NOMO-1 treated with dmso at 0.1 percent for 144 hours (cell line): ENCODE data around the gene CNTN3.

Experiments
- DNase-seq: peaks from one replicate; lab custom pipeline; 2025; ENCODE audit not compliant: unreplicated experiment; lab: John Stamatoyannopoulos, UW

CNTN3 gene

DNA sequence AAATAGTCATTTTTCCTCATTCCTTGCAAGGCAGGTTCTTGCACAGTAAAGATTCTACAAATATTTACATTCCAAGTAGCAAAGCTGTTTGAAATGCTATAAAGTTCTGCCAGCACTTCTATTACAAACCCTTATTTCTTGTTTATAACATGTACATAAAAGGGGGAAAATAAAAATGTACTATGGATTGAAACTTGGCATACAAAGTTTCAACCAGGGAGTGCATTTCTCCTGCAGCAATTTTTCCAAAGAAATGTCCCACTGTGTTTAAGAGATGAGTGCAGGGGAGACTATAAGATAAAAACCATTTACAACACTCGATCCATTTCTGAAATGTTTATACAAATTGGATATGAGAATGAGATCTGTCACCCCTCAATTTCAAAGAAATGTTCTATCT is 3.3 kb downstream of the CNTN3 start:
- DNase-seq = no peak

DNA sequence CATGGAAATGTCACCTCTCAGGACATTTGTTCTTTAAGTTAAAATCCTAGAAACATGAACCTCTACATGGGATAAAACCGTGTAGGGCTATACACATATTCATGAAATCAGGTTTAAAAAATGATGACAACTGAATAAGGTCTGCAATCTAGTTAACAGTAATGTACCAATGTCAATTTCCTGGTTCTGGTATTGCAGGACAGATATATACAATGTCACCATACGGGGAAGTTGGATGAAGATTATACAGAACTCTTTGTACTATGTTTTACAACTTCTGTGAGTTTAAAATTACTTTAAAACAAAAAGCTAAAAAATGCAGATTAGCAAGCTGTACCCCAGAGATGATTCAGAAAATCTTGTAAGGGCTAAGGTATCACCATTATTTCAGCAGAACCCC is 6.7 kb downstream of the CNTN3 start:
- no peak for DNase-seq

DNA sequence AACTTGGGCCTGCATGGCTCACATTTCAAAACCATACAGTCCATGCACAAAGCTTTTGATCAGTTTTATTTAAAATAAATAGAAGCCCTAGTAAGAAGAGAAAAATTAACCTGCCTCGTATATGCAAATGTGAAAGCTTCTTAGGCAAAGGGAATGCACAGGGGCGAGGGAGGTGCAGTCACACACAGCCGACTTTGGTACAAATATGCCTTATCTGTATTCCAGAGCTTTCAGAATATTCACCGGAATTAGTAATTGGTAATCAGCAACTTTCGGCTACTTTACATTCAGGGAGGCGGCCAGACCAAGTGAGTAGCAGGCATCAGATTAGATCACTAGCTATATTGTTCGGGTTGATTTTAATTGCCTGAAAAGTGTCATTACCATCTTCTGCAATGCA is 7.5 kb downstream of the CNTN3 start:
- DNase-seq = no peak

DNA sequence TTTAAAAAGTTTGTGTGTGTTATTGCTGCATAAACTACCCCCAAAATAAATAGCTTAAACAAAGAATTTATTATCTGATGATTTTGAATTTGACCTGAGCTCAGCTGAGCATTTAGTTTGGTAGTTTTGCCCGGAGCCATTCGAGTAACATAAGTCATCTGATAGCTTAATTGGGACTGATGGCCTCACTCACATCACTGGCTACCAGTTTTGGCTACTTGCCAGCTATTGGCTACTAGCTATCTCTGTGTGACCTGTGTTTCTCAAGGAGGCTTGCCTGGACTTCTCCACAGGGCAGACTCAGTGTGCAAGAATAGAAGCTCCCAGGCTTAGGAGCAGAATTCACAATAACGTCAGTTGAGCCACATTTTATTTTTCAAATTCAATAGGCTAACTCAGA is 9.0 kb downstream of the CNTN3 start:
- DNase-seq = no peak

DNA sequence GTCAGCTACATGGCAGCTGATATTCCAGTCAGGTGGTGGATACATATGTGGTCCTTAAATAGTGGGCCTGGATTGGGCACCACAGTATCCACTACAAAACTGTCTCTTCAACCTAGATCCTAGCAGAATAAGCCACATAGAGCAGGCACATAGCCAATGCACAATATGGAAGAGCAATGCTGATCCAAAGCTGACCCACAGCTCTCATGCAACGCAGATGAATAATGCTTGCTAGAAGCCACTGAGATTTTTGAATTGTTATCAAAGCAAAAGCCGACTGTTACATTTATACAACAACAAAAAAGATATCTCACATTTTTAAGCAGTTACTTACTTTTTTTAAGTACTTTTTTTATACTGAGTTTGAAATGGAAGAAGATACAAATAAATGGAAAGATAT is 11.2 kb downstream of the CNTN3 start:
- DNase-seq = no peak

DNA sequence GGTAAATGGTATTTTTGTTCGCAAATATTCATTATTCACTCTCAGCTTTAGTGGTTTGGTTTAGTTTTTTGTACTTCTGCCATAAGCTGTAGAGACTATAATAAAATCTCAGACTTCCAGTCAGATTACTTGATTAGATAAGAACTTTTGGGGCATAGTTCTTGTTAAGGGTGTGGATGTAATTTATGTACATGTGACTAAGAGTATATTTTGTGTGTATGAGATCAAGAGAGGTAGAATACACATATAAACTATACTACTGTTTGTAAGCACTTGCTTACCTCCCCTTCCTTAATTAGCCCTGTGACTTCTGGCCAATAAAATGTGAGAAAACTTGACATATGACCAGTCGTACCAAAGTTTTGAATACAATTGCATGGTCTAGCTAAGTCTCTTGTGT is 12.0 kb downstream of the CNTN3 start:
- no peak for DNase-seq

DNA sequence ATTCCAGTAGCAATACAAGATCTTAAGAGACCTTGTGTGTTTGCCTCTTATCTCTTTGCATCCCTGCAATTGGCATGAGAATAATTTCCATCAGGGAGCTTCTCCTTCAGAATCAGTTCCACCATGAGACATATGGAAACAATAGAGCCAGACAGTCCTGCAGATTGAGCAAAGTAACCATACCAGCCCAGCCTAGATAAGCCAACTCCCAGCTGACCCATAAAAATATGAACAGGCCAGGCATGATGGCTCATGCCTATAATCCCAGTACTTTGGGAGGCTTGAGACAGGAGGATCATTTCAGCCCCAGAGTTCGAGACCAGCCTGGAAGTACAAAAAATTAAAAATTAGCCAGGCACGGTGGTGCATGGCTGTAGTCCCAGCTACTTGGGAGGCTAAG is 12.7 kb downstream of the CNTN3 start:
- no peak for DNase-seq

DNA sequence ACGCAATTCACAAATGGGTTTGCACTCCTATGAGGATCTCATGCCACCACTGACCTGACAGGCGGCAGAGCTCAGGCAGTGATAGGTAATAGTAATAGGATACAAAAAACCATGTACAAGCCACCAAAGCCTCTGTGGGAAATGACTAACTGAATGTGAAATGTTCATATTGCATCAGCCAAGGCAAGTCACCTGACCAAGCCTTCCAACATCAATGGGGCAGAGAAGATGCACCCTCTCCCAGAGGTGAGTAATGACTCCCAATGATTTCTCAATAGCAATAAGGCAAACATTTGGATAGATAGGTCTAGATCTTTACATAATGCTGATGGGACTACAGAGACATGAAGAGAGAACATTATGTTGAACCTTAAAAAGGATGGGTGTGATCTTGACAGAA is 14.9 kb downstream of the CNTN3 start:
- no peak for DNase-seq

DNA sequence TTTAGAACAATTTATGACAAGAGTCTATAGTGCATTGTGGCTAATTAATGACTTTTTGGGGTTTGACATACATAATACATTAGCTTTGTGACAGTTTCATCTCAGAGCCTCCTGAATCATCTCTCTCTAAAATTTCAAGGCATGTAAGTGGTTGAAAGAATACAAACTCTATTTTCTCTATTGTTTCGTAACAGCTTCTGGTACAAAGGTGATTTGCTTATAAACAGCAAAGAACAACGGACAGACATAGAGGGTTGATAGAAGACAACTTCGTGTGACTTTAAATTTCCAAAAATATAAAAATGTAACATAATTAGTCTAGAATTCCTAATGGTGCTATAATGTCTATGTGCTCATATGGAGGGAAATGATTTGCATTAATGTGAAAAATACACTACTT is 21.3 kb downstream of the CNTN3 start:
- DNase-seq = no peak

DNA sequence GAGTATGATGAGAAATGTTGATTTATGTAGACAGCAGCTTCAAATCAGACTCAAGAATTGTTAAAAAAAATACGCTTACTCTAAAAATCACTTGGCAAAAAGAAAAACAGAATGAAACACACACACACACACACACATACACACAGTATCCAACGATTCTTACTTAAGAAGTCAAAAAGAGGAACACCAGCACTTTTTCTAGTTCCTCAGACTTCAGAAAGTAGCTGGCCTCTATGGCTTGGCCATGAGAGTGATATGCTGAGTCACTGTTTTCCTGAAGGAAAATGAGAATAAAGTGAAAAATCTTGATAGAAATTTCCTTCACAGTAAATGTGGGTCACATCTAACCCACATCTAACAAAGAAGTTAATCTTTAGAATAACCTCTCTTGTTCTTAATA is 22.1 kb downstream of the CNTN3 start:
- DNase-seq = no peak

DNA sequence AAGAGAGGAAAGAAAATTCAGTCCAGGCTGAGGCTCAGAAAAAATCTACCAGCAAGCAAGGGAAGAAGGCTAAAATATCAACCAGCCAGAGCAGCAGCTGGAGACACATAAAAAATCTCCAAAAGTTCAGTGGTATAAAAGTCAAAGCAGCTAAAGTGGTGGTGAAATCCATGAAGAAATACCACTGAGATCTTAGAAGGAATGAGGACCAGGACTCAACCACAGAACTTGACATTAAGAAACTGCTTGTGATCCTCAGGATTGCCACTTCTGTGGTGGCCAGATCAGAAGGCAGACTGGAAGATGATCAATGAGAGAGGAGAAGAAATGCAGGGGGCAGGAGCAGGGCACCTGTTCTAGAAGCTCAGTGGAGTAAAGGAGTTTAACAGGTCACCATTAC is 22.5 kb downstream of the CNTN3 start:
- no peak for DNase-seq

DNA sequence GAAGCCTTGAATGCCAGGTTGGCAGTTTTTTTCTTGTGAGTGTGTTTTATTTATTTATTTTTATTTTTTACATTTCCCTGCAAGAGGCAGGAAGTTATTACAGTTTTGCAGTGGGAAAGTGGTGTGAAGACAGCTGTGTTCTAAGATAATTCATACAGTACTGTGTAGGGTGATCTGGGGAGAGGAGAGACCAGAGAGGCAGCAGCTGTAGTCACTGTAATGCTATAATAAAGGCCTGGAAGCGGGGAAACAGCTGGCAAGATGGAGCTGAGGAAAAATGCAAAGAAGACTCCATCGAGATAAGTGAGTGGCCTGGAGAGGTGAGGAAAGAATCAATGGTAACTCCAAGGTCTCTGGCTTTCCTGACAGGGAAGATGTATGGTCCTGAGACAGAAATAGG is 23.1 kb downstream of the CNTN3 start:
- DNase-seq = no peak

DNA sequence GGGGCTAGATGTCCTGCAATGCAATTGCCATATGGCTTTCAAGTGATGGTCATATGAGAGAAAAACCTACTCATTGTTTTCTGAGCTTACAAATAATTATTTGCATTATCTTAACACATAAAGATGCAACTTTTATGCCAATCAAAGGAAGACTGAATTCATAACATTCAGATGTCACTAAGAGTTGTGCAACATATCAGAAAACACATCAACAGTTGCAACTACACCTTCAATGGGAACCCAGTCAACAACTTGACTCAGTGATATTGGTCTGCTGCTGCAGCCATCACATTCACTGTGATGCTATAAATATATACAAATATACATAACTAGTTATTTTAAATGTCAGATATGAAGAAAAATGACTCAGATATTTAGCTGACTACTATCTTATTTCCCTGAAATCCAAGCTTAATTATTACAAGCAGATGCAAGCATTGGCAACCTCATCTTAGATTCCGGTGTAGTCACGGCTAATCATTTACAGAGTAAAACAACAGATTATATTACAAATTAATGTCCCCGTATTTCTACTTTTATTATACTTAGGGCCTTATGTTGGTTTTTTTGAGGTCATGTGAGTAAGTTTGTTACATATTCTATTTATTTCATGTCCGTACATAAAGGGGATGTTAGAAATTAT is 23.7 kb downstream of the CNTN3 start:
- DNase-seq = no peak

DNA sequence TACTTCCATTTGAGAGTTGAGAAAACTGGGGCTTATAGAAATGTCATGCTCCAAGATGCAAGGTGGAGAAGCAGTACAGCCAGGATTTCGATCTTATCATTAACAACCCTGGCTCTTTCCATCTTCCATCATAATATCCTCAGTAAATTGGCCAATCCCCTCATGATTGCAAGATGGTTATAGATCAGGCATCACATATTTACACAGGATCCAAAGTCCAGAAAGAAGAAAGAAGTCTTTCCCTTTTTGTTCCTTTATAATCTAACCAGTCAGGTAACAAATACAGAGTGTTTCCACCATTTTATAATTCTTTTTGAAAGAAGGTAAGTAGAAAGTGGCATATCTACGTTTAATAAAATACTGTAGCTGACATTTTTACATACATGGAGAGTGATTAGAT is 29.7 kb downstream of the CNTN3 start:
- DNase-seq = no peak

DNA sequence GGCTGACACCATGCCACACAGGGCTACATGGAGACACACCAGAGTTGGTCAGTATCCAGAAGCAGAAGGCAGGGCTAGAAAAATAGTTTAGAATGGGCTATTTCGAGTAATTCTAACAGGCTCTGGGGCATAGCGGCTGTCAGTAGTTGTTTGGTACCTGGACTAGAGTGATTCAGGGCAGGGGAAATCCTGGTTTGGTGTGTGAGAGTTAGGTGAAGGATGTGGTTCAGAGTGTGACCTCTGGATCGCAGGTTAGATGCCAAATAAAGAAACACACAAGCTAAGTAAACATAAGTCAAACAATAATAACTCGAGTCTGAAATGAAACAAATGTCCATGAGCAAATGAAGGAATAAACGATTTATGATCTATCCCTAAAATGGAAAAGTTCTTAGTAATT is 31.5 kb downstream of the CNTN3 start:
- DNase-seq = no peak

DNA sequence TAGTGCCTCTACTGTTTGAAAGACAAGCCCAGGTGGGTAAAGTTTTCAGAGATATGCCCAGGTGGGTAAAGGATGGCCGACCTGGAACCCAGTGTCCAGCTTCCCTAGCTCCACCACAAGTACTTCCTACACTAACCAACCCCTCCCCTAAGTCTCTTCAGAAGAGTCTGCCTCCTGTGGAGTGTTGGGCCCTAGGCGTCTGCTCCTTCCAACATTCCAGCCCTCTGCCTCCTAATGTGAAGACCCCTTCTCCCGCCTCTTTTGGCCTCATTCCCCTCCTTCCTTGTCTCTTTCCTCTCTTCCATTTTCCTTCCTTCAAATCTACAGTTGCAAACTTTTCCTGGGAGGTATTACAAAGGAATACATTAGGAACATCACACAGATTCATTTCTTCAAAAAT is 38.6 kb downstream of the CNTN3 start:
- DNase-seq = no peak

DNA sequence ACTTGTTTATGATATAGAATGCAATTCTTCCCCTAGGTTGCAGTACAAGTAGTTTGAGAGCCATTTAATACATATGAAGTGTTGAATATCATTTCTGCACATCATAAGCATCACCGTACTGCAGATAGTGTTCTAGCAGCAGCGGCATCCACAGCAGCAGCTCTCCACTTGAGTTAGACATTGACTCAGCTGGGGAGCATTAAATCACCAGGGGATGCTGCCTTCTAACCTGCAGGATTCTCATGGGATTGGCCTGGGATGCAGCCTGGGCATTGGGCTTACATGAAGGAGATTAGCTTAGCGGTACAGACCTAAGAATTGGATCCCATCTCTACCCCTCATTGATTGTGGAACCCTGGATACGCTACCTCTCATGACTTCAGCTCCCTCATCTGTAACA is 43.3 kb downstream of the CNTN3 start:
- DNase-seq = no peak
